Adrenal gland (tissue), 5 donors: ENCODE measurements around the gene ATG16L1.

Experiments
- CTCF ChIP-seq, 6 experiments: fragments of 450-650 bp in 4 of 6; fragments of 200-600 bp in 2 of 6; sonication (generic) in 1 of 6; IDR thresholded peaks; 1 replicate in 5 of 6; 2 replicates in 1 of 6; pipeline versions ENCODE4 v1.5.1 to v1.8.0; 2016 to 2021; ENCODE audit warnings: antibody characterized with exemption in 6 of 6, mild to moderate bottlenecking in 2 of 6, moderate library complexity in 1 of 6
- POLR2A ChIP-seq, 2 donors: fragments of 450-650 bp; IDR thresholded peaks; one replicate each; pipeline ENCODE4 v1.6.1; 2017; ENCODE audit warnings: antibody characterized with exemption in 2 of 2, mild to moderate bottlenecking in 2 of 2, moderate library complexity in 1 of 2
- donor health status: DM: no; HTN: no; CAD: no.

- TF ChIP-seq CTCF (IDR thresholded peaks at IDR 0.05) (no peak), POLR2A (IDR thresholded peaks at IDR 0.05) (no peak)
Observed at GRCh38 chr2:233247744-233248143, 3.7 kb upstream of the ATG16L1 start.
